Stimulated activated CD4-positive, alpha-beta T cell treated with anti-CD3 and anti-CD28 coated beads, Interleukin-15, amount 100 ng/mL, for 48 hours (primary cell): ENCODE data around the gene HDHD3.
"Not testable (repeated sequence)": the region's sequence is repeated elsewhere in the genome, so short reads cannot be mapped to it uniquely, and the experiment has no call there.

ENCODE experiments used
- DNase-seq, 2 donors: peaks; one replicate each; pipeline ENCODE4 v3.0.0-alpha.2; 2020; ENCODE audit warnings: low read depth in 2 of 2

HDHD3 gene

DNA sequence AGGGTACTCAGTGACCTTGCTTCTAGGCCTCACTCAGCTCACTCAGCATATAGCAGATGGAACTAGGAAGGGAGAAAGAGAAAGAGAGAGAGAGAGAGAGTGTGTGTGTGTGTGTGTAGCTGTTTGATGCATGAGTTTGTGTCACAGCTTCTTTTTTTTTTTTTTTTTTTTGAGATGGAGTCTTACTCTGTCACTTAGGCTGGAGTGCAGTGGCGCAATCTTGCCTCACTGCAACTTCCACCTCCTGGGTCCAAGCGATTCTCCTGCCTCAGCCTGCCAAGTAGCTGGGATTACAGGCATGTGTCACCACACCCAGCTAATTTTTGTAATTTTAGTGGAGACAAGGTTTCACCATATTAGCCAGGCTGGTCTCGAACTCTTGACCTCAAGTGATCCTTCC is 11.1 kb downstream of the HDHD3 start:
- not testable (repeated sequence) for DNase-seq

DNA sequence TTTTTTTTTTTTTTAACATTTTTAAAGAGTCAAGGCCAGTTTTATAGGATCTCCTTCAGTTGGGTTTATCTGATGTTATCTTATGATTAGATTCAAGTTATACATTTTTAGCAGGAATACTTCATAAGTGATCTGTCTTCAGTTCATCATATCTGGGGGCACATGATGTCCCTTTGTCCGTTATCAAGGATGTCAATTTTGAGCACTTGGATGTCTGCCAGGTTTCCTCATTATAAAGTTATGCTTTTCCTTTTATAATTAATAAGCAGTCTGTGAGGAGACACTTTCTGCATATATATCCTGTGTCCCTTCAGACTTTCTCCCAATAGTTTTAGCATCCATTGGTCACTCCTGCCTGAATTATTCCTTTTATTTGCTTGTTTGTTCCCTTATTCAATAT is 11.8 kb downstream of the HDHD3 start:
- DNase-seq, result no peak

DNA sequence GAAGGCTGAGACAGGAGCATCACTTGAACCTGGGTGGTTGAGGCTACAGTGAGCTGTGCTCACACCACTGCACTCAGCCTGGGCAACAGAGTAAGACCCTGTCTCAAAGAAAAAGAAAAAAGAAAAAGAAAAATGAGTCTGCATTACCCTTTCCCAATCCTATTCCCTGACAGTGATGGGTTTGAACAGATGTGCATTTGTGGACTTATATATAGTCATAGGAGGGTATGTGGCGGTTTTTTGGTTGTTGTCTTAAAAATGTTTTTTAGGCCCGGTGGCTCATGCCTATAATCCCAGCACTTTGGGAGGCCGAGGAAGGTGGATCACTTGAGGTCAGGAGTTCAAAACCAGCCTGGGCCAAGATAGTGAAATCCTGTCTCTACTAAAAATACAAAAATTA is 13.4 kb downstream of the HDHD3 start:
- no peak for DNase-seq

- DNase-seq, result peak; percentile 31 to 52
Measured at GRCh38 chr9:113361304-113362018, 15.3 kb downstream of the HDHD3 start.

DNA sequence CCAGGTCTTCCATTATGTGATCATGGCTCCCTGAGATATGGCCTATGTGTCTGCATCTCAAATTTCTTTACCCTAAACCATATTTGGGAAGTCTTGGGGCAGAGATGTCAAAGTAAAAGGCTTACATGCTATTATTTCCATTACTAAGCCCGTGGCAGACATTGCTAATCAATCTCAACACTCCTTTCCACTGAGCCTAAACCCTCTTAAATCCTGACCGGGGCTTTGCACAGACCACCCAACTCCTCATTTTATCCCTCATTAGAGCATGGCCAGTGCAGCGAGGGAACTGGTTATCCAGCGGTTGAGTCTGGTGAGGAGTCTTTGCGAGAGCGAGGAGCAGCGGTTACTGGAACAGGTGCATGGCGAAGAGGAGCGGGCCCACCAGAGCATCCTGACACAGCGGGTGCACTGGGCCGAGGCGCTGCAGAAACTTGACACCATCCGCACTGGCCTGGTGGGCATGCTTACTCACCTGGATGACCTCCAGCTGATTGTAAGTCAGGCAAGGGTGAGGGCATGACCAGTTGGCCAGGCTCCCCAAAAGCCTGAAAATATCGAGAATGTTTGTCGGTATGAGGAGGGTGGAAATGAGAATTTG is 16.4 kb downstream of the HDHD3 start:
- no peak for DNase-seq

GRCh38 chr9:113359385-113359784 is 17.4 kb downstream of the HDHD3 start:
- no peak for DNase-seq

DNA sequence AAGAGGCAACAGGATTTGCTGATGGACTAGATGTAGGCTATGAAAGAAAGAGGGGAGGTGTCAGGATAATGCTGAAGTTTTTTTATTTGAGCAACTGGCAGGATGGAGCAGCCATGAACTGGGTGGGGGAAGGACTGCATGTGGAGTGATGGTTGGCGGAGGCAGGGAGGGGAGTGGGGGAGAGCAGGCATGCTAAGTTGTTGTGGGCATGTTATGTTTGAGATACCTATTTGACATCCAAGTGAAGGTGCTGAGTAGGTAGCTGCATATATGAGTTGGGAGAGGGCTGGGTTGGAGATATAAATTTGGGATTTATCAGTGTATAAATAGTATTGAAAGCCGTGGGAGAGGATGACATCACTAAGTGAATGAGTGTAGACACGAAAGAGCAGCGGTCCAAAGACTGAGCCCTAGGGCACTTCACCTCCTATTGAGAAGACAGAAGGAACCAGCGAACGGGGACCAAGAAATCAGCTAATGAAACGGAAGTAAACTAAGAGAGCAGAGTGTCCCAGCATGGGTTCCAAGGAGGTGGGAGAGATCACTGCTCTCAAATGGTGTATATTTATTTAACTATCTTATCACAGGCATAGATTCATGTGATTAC is 20.0 kb downstream of the HDHD3 start:
- no peak for DNase-seq

DNA sequence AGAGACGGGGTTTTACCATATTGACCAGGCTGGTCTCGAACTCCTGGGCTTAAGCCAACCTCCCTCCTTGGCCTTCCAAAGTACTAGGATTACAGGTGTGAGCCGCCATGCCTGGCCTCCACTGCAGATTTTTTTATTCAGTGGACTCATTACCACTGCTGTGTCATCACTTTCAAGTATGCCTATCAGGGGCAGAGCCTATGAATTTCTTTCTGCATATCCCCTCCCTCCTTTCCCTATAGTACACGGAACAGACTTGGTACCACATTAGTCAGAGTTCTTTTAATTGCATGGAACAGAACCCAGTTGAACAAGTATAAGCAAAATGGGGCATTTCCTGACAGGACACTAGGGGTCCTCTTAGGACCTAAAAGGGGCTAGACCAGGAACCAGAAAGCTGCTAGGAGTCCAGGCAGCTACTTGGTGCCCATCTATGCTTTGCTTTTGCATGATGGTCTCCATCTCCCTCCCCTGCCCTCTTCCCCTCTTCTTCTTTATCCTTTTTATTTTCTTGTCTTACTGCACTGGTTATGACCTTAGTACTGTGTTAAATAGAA is 21.7 kb downstream of the HDHD3 start:
- DNase-seq, result no peak

DNA sequence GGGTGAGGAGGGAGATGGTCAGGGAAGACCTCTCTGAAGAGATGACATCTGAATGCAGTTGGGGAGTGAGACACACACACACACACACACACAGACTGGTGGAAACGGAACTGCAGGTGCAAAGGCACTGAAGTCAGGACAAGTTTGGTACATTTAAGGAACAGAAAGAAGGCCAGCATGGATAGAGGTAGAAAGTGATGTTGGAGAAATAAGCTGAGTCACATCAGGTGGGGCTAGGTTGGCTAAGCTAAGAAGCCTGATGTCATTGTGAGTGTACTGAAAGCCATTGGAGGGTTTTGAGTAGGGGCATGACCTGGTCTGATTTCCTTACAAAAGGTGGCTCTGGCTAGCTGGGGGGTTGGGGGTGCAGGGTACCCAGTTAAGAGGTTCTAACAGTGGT is 24.4 kb downstream of the HDHD3 start:
- DNase-seq, result no peak

DNA sequence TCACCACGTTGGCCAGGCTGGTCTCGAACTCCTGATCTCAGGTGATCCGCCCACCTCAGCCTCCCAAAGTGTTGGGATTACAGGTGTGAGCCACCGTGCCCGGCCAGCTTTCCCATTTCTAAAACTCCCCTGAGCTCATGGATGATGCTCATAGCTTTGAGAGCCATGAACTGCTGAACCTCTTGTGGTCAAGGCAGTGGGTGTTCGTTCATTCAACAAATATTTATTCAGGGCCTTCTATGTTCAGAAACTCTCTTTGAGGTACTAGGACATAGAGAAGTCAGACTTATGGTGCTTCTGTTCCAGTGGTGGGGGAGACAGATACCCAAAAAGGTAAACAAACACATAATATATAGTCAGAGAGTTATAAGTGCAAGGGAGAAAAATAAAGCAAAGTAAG is 24.8 kb downstream of the HDHD3 start:
- no peak for DNase-seq

DNA sequence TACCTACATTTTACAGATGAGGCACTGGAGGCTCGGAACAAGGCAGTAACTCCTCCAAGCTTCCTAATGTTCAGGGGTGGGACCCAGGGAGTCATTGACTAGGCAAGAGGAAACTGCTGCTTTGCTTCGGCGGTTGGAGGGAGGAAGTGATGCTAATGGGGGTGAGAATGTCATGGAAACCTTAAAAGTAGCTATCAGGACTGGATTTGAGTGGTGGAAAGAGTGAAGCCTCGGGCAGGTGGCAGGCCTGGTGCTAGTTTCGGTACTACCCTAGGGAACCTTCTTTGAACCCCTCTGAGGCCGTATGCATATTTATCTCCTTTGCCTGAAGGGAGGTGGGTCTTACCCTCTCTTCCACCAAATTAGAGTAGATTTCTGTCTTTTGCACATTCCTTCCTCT is 25.8 kb downstream of the HDHD3 start:
- peak in 1 of 2 donors; percentile 34 for DNase-seq

DNA sequence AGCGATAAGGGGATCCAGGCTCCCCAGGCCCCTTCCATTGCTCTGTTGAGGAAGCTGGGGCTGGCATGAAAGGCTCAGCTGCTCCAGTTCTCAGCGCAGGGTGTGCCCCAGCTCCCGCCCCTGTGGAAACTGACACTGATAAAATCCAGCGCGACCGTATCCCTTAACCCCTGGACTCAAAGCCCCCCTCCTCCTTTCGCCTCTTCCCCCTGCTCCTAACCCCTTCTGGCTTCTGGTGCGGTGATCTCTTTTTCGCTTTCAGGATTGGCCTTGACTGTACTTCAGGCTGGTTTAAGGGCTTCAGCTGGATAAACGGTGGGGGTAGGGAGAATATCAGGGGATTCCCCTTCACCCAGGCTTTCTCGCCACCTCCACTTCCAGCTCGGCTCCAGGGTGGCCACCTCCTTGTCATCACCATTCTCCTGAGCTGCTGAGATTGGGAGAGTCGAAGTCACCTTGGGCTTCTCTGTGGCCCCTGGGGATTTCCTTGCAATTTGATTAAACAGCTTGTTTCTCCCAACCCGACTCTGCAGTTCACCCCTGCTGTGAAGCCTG is 26.6 kb downstream of the HDHD3 start:
- no peak for DNase-seq

GRCh38 chr9:113349445-113350094 is 27.2 kb downstream of the HDHD3 start, which contains the start of gene BSPRY:
Gene BSPRY, plus strand, starts transcription at chr9:113349541. Its CDS starts 39 bp downstream, at chr9:113349580.
- no peak for DNase-seq

DNA sequence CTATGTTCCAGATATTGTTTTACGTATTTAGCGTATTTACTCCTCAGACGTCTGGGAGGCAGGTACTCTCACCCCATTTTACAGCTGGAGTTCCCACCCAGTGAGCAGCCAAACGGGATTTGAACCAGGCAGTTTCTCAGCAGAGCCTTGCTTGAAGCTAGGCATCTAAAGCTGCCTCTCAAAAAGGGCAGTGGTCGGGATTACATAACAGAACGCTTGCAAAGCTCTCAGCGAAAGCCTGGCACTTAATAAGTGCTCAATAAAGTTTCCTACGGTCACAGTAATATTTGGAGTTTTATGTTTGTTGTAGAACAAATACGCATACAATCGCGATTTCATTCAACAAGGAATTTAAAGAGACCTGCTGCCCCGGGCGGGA is 27.7 kb downstream of the HDHD3 start:
- no peak for DNase-seq

- DNase-seq, result no peak
Measured at GRCh38 chr9:113348437-113348836, 28.3 kb downstream of the HDHD3 start.

GRCh38 chr9:113345671-113346070 is 31.1 kb downstream of the HDHD3 start:
- no peak for DNase-seq

GRCh38 chr9:113345190-113345589 is 31.6 kb downstream of the HDHD3 start:
- DNase-seq, result no peak

DNA sequence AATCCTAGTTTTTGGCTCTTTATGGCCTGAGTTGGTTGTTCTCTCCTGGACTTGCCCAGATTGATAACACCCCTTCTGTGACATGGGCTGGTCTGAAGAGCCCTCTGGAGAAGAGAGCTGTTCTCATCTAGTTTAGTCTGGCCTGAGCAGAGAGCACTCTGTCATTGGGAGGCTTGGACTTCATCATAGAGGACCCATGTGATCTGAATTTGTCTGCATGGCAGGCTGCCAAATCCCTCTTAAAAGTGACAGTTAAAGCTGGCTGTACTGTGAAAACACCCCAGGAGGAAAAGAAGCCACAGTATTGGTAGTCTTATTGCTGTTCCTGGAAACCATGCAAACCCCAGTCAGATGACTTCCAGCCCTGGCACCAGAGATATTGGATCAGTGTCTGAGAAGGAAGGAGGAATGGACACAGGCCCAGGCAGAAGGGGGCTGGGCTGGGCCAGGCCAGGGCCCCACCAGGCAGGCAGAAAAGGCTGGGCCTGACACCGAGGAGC is 33.0 kb downstream of the HDHD3 start:
- DNase-seq, result no peak

DNA sequence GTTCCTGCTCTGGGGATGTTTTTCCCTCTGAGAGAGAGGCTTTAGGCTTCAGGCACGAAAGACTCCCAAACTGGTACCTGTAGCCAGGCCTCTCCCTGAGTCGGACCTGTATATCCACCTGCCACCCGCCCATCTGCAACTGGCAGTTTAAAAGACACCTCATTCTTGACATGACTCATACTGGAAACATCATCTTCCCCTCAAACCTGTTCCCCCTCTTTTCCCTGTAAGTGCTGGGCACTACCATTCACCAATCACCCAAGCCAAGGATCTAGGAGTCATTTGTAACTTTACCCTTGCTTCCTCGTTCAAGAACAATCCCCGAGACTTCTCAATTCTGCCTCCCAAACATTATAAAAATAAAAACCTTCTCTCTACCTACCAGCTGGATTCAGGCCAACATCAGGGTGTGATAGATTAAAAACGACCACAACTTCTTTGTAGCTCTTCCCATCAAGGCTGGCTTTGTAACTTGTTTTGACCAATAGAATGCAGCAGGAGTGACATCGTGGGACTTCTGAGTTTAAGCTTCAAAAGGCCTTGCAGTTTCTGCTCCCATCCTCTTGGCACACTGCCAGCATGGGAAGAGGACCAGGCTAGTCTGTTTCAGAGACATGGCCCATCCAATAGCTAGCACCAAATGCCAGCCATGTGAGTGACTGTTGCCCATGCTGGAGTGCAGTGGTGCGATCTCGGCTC is 34.9 kb downstream of the HDHD3 start:
- DNase-seq, result no peak

DNA sequence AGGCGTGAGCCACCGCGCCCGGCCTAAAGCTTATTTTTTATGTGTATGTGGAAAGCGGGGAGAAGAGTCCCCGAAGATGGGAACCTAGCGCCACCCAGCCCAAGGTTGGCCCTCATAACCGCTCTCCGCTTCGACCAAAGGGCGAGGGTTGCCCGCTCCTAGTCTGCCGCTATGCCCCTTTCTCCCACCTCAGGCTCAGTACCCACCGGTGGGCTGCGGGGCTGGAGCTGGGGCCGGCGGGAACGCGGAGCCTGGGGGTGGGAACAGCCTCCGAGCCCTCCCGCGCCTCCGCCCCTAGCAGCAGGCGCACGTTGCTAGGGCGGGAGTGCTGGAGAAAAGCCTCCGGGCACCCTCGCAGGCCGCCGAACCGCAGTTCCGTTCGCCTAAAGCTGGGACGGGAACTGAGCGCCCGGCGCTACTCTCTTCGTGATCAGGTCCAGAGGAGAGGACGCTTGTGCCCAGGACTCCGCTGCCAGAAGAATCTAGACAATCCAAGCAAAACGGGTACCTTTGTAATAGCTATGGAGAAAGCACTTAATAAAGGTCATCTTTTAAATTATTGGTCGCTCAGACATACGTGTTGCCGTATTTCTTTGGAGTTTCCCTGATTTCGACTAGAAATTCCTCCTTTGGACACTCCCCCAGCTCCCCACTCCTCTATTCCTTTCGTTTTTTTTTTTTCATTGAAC is 36.6 kb downstream of the HDHD3 start, which contains the start of gene WDR31:
Gene WDR31, minus strand, starts transcription at position 265 of the 689 bp plus-strand sequence. CDS start 8,253 bp downstream, outside the sequence.
- DNase-seq, result peak; percentile 73 to 81
